ENCODE results near the gene MRPL45.

MRPL45 gene

GRCh38 chr17:38353668-38354067, 56.7 kb downstream of the MRPL45 start:
- DNase-seq (ENCODE audit: low read depth), result no peak
- TF ChIP-seq, protein P1, sequence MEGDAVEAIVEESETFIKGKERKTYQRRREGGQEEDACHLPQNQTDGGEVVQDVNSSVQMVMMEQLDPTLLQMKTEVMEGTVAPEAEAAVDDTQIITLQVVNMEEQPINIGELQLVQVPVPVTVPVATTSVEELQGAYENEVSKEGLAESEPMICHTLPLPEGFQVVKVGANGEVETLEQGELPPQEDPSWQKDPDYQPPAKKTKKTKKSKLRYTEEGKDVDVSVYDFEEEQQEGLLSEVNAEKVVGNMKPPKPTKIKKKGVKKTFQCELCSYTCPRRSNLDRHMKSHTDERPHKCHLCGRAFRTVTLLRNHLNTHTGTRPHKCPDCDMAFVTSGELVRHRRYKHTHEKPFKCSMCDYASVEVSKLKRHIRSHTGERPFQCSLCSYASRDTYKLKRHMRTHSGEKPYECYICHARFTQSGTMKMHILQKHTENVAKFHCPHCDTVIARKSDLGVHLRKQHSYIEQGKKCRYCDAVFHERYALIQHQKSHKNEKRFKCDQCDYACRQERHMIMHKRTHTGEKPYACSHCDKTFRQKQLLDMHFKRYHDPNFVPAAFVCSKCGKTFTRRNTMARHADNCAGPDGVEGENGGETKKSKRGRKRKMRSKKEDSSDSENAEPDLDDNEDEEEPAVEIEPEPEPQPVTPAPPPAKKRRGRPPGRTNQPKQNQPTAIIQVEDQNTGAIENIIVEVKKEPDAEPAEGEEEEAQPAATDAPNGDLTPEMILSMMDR (IDR thresholded peaks at IDR 0.05; ENCODE audit: insufficient read depth, low read depth, low read length, missing control alignments), result no peak
- H3K4me3 ChIP-seq (ENCODE audit: low read length), result no peak overlapping the region

DNA sequence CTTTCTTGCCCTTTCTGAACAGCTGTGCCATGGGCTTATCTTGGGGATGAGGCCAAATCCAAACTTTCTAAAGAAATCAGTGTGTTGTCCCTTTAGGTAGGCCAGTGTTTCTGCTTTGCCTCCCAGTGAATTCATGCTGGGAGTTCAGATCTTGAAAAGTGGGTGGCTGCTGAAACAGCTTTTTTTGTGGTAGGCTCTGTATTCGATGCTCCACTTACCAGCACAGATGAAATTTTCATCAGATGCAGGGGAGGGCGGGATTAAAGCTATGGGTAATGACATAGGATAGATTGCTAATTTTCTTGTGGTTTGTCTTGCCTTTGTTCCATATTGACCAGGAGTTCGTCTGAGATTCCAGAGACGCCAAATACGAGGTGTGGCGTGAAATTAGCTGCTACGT, 57.5 kb downstream of the MRPL45 start:
- TF ChIP-seq, protein P1 (IDR thresholded peaks at IDR 0.05; ENCODE audit: insufficient read depth, low read depth, low read length, missing control alignments), result no peak
- no peak overlapping the region for H3K4me3 ChIP-seq (ENCODE audit: low read length)
- DNase-seq (ENCODE audit: low read depth), result no peak

DNA sequence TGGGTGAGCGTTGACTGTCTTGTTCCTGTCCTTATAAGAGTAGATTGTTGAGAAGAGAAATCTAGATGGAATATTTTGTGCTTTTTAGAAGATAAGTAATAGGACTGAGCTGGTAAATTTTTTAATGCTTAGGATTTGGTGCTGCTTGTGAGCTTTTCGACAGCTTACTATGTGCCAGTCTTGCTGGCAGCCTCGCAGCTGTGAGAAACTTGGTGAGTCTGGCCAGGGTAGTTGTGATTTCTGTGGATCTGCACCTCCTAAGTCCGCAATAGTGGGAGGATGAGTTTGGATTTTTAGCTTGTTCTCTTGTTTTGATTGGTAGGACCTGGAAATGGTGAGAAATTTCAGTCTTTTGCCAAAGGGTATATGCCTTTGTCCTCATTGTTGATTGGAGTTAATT, 58.3 kb downstream of the MRPL45 start:
- no peak overlapping the region for H3K4me3 ChIP-seq (ENCODE audit: low read length)
- DNase-seq (ENCODE audit: low read depth), result no peak
- TF ChIP-seq, protein P1 (IDR thresholded peaks at IDR 0.05; ENCODE audit: insufficient read depth, low read depth, low read length, missing control alignments), result no peak

- H3K4me3 ChIP-seq (ENCODE audit: low read length), result no peak overlapping the region
- TF ChIP-seq, protein P1 (IDR thresholded peaks at IDR 0.05; ENCODE audit: insufficient read depth, low read depth, low read length, missing control alignments), result no peak
- DNase-seq (ENCODE audit: low read depth), result no peak
These were observed 60.6 kb downstream of the MRPL45 start for GRCh38 chr17:38357486-38358123.

GRCh38 chr17:38358586-38359513, 61.9 kb downstream of the MRPL45 start:
- no peak for DNase-seq (ENCODE audit: low read depth)
- TF ChIP-seq, protein P1 (IDR thresholded peaks at IDR 0.05; ENCODE audit: insufficient read depth, low read depth, low read length, missing control alignments), result no peak
- H3K4me3 ChIP-seq (ENCODE audit: low read length), result no peak overlapping the region

DNA sequence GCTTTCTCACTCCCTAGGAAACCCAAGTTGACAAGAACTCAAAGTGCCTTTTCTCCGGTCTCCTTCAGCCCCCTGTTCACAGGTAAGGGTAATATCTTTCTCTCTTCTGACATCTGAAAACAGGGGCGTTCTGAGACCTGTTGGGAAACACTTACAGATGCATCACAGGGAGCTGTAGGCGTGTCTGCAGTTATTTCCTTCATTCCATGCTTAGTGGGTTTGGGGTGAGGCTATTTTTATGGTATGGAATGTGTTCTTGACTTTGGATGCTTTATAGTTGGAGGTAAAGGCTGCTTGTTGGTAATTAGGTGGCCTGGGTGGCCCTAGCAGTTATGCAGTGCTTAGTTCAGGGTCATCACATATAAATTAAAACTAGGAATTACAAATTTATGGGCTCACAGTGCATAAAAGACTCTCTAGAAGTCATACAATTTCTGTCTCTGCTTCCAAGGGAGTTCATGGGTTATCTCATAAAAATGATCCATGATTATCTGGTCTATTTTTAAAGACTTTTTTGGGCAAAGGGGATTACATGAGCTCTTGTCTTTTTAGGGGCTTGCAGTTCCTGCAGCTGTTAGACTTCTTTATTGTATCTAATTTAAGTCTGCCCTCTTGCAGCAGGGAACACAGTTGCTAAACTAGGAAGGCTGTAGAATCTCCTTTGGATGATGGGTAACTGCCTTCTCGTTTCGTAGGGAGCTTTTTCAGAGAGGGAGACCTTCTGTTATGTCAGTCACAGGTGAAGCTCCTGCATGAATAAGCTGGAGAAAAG, 64.9 kb downstream of the MRPL45 start:
- peak; percentile 70 for DNase-seq (ENCODE audit: low read depth)
- TF ChIP-seq, protein P1 (IDR thresholded peaks at IDR 0.05; ENCODE audit: insufficient read depth, low read depth, low read length, missing control alignments), result no peak
- no peak overlapping the region for H3K4me3 ChIP-seq (ENCODE audit: low read length)

All from epithelial cell of esophagus (primary cell).